HFF-Myc (cell line): ENCODE data around the gene ODF4.

Experiments used
- DNase-seq: peaks from one replicate; pipeline ENCODE4 v3.0.0-alpha.2; 2011; ENCODE audit warnings: low read depth; ENCODE audit errors: extremely low read depth
- H3K4me3 ChIP-seq: replicated peaks from 2 replicates; pipeline ENCODE4 v1.5.1; 2011; ENCODE audit warnings: low read depth, mild to moderate bottlenecking, control low read depth, low read length
- CTCF ChIP-seq: IDR thresholded peaks from 2 replicates; pipeline ENCODE4 v1.5.1; 2012; ENCODE audit warnings: mild to moderate bottlenecking, low read depth, low read length, control low read depth; ENCODE audit errors: missing control alignments

Gene ODF4

GRCh38 chr17:8315764-8316217, 23.8 kb upstream of the ODF4 start:
- no peak for TF ChIP-seq CTCF
- DNase-seq, result no peak

GRCh38 chr17:8318010-8318935, 21.4 kb upstream of the ODF4 start:
- H3K4me3 ChIP-seq, result no peak overlapping the region
- DNase-seq, result no peak
- no peak for TF ChIP-seq CTCF

More at GRCh38 chr17:8315764-8316217, 23.8 kb upstream of the ODF4 start:
- H3K4me3 ChIP-seq, result no peak overlapping the region

- no peak overlapping the region for H3K4me3 ChIP-seq
- no peak for DNase-seq
- TF ChIP-seq CTCF, result no peak
Measured at GRCh38 chr17:8320262-8320661, 19.4 kb upstream of the ODF4 start.

- TF ChIP-seq CTCF, result no peak
- H3K4me3 ChIP-seq, result no peak overlapping the region
- DNase-seq, result no peak
Measured at GRCh38 chr17:8320990-8321389, 18.6 kb upstream of the ODF4 start.

GRCh38 chr17:8322061-8322460, 17.6 kb upstream of the ODF4 start:
- TF ChIP-seq CTCF, result no peak
- H3K4me3 ChIP-seq, result no peak overlapping the region
- no peak for DNase-seq

- DNase-seq, result no peak
Measured at GRCh38 chr17:8324132-8324531, 15.5 kb upstream of the ODF4 start.

More at GRCh38 chr17:8324132-8324531, 15.5 kb upstream of the ODF4 start:
- no peak for TF ChIP-seq CTCF
- no peak overlapping the region for H3K4me3 ChIP-seq
